ELR (cell line): Measurements from ENCODE around the gene DDC.
A peak's percentile ranks its signal among the peaks of the same experiment; 100 is the strongest.

ENCODE experiments used
- DNase-seq: peaks from one replicate; pipeline ENCODE4 v3.0.0-alpha.2; 2015; ENCODE audit warnings: low read depth

DDC gene

GRCh38 chr7:50450590-50451032, 114.6 kb downstream of the DDC start:
- DNase-seq: peak; percentile 10

- peak; percentile 83 for DNase-seq
Measured at GRCh38 chr7:50449881-50450589, 115.2 kb downstream of the DDC start, which contains the start of gene FIGNL1. Gene FIGNL1, minus strand, starts transcription at chr7:50450350. Its CDS starts 3,063 bp downstream, at chr7:50447287.

- DNase-seq: no peak
Measured at GRCh38 chr7:50449501-50449880, 115.7 kb downstream of the DDC start.

GRCh38 chr7:50448823-50449222, 116.4 kb downstream of the DDC start:
- DNase-seq: no peak

GRCh38 chr7:50446542-50446960, 118.7 kb downstream of the DDC start:
- DNase-seq: peak; percentile 76

GRCh38 chr7:50436133-50436806, 128.9 kb downstream of the DDC start:
- DNase-seq: peak; percentile 90

- DNase-seq: no peak
Measured at GRCh38 chr7:50431722-50432305, 133.4 kb downstream of the DDC start.

- no peak for DNase-seq
Measured at GRCh38 chr7:50431316-50431715, 133.9 kb downstream of the DDC start.

- no peak for DNase-seq
Measured at GRCh38 chr7:50428911-50429310, 136.3 kb downstream of the DDC start.

- no peak for DNase-seq
Measured at GRCh38 chr7:50427518-50427917, 137.7 kb downstream of the DDC start.

GRCh38 chr7:50426280-50427045, 138.7 kb downstream of the DDC start:
- DNase-seq: no peak

- no peak for DNase-seq
Measured at GRCh38 chr7:50425318-50425717, 139.9 kb downstream of the DDC start.

- DNase-seq: no peak
Measured at GRCh38 chr7:50423860-50424259, 141.3 kb downstream of the DDC start.

- no peak for DNase-seq
Measured at GRCh38 chr7:50422858-50423257, 142.3 kb downstream of the DDC start.

- DNase-seq: no peak
Measured at GRCh38 chr7:50421043-50421442, 144.2 kb downstream of the DDC start.

- no peak for DNase-seq
Measured at GRCh38 chr7:50418526-50419290, 146.5 kb downstream of the DDC start.

GRCh38 chr7:50418086-50418515, 147.1 kb downstream of the DDC start:
- peak; percentile 85 for DNase-seq

GRCh38 chr7:50416527-50417182, 148.6 kb downstream of the DDC start:
- no peak for DNase-seq

GRCh38 chr7:50415844-50416364, 149.3 kb downstream of the DDC start:
- DNase-seq: no peak

GRCh38 chr7:50413561-50413960, 151.6 kb downstream of the DDC start:
- DNase-seq: no peak

GRCh38 chr7:50412973-50413372, 152.2 kb downstream of the DDC start:
- DNase-seq: no peak
